GM23338 (cell line): ENCODE measurements around the gene MT1B. TPM values are rescaled to one million over a fixed set of nuclear protein-coding genes. Genes with fewer than 3 reads are reported as not detected.

Source experiments
- ATAC-seq: fragments of 200-7000 bp; cut with Tn5 transposase; 3 replicates; pipeline ENCODE4 v1.9.1; 2020
- DNase-seq: peaks from one replicate; pipeline ENCODE4 v3.0.0-alpha.2; 2015; ENCODE audit warnings: low spot score
- H2AFZ ChIP-seq: fragments of 200-600 bp; sonication (generic); 2 replicates; pipeline ENCODE4 v1.8.0; 2016; ENCODE audit warnings: antibody characterized with exemption, mild to moderate bottlenecking, moderate library complexity
- H3F3A ChIP-seq: fragments of 200-600 bp; sonication (generic); replicated peaks from 2 replicates; pipeline ENCODE4 v1.8.0; 2017; ENCODE audit warnings: antibody characterized with exemption, mixed run types, low read depth
- H3K27ac ChIP-seq: fragments of 200-600 bp; sonication (generic); 2 replicates; pipeline ENCODE4 v1.6.1; 2016; ENCODE audit warnings: low read depth
- H3K27me3 ChIP-seq: fragments of 200-600 bp; sonication (generic); 2 replicates; pipeline ENCODE4 v1.8.0; 2016; ENCODE audit warnings: mild to moderate bottlenecking, mixed run types, moderate library complexity; ENCODE audit not compliant: insufficient read depth
- H3K36me3 ChIP-seq: fragments of 200-600 bp; sonication (generic); 2 replicates; pipeline ENCODE4 v1.8.0; 2016; ENCODE audit warnings: mild to moderate bottlenecking; ENCODE audit not compliant: insufficient read depth
- H3K4me1 ChIP-seq: fragments of 200-600 bp; sonication (generic); 2 replicates; pipeline ENCODE4 v1.8.0; 2016; ENCODE audit warnings: mild to moderate bottlenecking, moderate library complexity; ENCODE audit not compliant: insufficient read depth
- H3K4me2 ChIP-seq: fragments of 200-600 bp; sonication (generic); 2 replicates; pipeline ENCODE4 v1.7.1; 2017; ENCODE audit warnings: mixed run types
- H3K4me3 ChIP-seq: fragments of 200-600 bp; sonication (generic); 2 replicates; pipeline ENCODE4 v1.6.1; 2016; ENCODE audit warnings: mixed run types
- H3K79me2 ChIP-seq: fragments of 200-600 bp; sonication (generic); replicated peaks from 2 replicates; pipeline ENCODE4 v1.8.0; 2017; ENCODE audit warnings: mild to moderate bottlenecking; ENCODE audit not compliant: insufficient read depth
- H3K9me2 ChIP-seq: fragments of 200-600 bp; sonication (generic); 2 replicates; pipeline ENCODE4 v1.8.0; 2017; ENCODE audit not compliant: insufficient read depth
- H4K20me1 ChIP-seq: fragments of 200-600 bp; sonication (generic); replicated peaks from 2 replicates; pipeline ENCODE4 v1.8.0; 2017; ENCODE audit warnings: mild to moderate bottlenecking; ENCODE audit not compliant: insufficient read depth
- H3K27ac Mint-ChIP-seq: 2 replicates; pipeline ENCODE4 v1.8.0; 2020; ENCODE audit warnings: inconsistent platforms, mild to moderate bottlenecking, moderate library complexity, mixed read lengths
- H3K27me3 Mint-ChIP-seq: 3 replicates; pipeline ENCODE4 v1.8.0; 2022; ENCODE audit warnings: low read depth, mild to moderate bottlenecking, moderate library complexity, mixed read lengths, inconsistent platforms; ENCODE audit not compliant: insufficient read depth, poor library complexity
- H3K36me3 Mint-ChIP-seq: 3 replicates; pipeline ENCODE4 v1.8.0; 2021; ENCODE audit warnings: low read depth, mild to moderate bottlenecking, inconsistent platforms, moderate library complexity, mixed read lengths
- H3K4me1 Mint-ChIP-seq: 3 replicates; pipeline ENCODE4 v1.8.0; 2020; ENCODE audit warnings: mild to moderate bottlenecking, inconsistent platforms, mixed read lengths
- H3K4me3 Mint-ChIP-seq: 3 replicates; pipeline ENCODE4 v1.8.0; 2021; ENCODE audit warnings: moderate library complexity, mild to moderate bottlenecking, inconsistent platforms, mixed read lengths
- H3K9me3 Mint-ChIP-seq: 3 replicates; pipeline ENCODE4 v1.8.0; 2020; ENCODE audit warnings: moderate library complexity, mild to moderate bottlenecking, inconsistent platforms, mixed read lengths
- CREB1 ChIP-seq: fragments of 250-450 bp; sonication (Bioruptor Pico); IDR thresholded peaks from 2 replicates; pipeline ENCODE4 v1.5.0; 2020; ENCODE audit warnings: low read depth, mild to moderate bottlenecking, moderate library complexity
- CTCF ChIP-seq, 2 experiments: fragments of 200-600 bp in 1 of 2; sonication (generic) in 1 of 2; conservative IDR thresholded peaks; 2 replicates each; pipeline versions ENCODE4 v1.5.1 to v1.6.1; 2016 to 2017; ENCODE audit warnings: antibody characterized with exemption in 2 of 2, low read depth in 2 of 2, mild to moderate bottlenecking in 2 of 2, moderate library complexity in 1 of 2
- ETS1 ChIP-seq: IDR thresholded peaks from 2 replicates; pipeline ENCODE4 v1.6.1; 2016; ENCODE audit warnings: antibody characterized with exemption
- EZH2 ChIP-seq: fragments of 200-600 bp; sonication (generic); IDR thresholded peaks from one replicate; pipeline ENCODE4 v1.8.0; 2017; ENCODE audit warnings: antibody characterized with exemption, mild to moderate bottlenecking, low read depth; ENCODE audit not compliant: unreplicated experiment
- EZH2phosphoT487 ChIP-seq: fragments of 200-600 bp; sonication (generic); IDR thresholded peaks from one replicate; pipeline ENCODE4 v1.8.1; 2018; ENCODE audit warnings: antibody characterized with exemption; ENCODE audit not compliant: unreplicated experiment
- JUNB ChIP-seq: IDR thresholded peaks from one replicate; pipeline ENCODE4 v1.6.1; 2016; ENCODE audit warnings: antibody characterized with exemption; ENCODE audit not compliant: unreplicated experiment
- NANOG ChIP-seq: IDR thresholded peaks from 2 replicates; pipeline ENCODE4 v1.6.1; 2016; ENCODE audit warnings: antibody characterized with exemption, borderline replicate concordance
- POLR2AphosphoS5 ChIP-seq: IDR thresholded peaks from 2 replicates; pipeline ENCODE4 v1.6.1; 2016; ENCODE audit warnings: antibody characterized with exemption, low read depth
- REST ChIP-seq: IDR thresholded peaks from one replicate; pipeline ENCODE4 v1.6.1; 2018; ENCODE audit warnings: antibody characterized with exemption; ENCODE audit not compliant: unreplicated experiment
- STAT1 ChIP-seq: IDR thresholded peaks from one replicate; pipeline ENCODE4 v1.6.1; 2016; ENCODE audit warnings: antibody characterized with exemption; ENCODE audit not compliant: unreplicated experiment
- ZNF114 ChIP-seq: fragments of 250-450 bp; sonication (Bioruptor Pico); IDR thresholded peaks from 2 replicates; pipeline ENCODE4 v1.5.0; 2020; ENCODE audit warnings: mild to moderate bottlenecking, moderate library complexity
- ZNF331 ChIP-seq: fragments of 250-450 bp; sonication (Bioruptor Pico); IDR thresholded peaks from 2 replicates; pipeline ENCODE4 v1.5.0; 2020; ENCODE audit warnings: low read depth, mild to moderate bottlenecking, moderate library complexity
- ZNF462 ChIP-seq: fragments of 250-450 bp; sonication (Bioruptor Pico); IDR thresholded peaks from 2 replicates; pipeline ENCODE4 v1.5.0; 2020; ENCODE audit warnings: mild to moderate bottlenecking, moderate library complexity
- polyA plus RNA-seq: library from polyadenylated mRNA; unstranded; fragments of >200 nt; fragmentation: Nextera tagmentation; extraction: Ambion mirVana; gene quantifications from 2 replicates; pipeline ENCODE4 v1.2.1, GENCODE V29; 2016
- total RNA-seq: library from RNA; depleted of rRNA; stranded (reverse); fragments of >200 nt; shearing (Covaris generic); gene quantifications from 2 replicates; pipeline ENCODE4 v1.2.3, GENCODE V29; 2014

The MT1B gene
- total and polyA plus RNA-seq, 2 experiments from 2014 or later = not detected

- H3K27ac Mint-ChIP-seq = no peak overlapping the region
- Histone ChIP-seq H3K27ac (no peak overlapping the region), H3K9me2 (no peaks in the 10 kb centered on the region; the same call in 1 of the 2 replicates), H3K36me3 (no peaks in the 10 kb centered on the region), H3K79me2 (no peaks in the 10 kb centered on the region), H2AFZ (no peak overlapping the region), H3K27me3 (peaks cover 99% of the 10 kb centered on the region), H3K4me1 (peaks cover 54% of the 10 kb centered on the region), H3K4me3 (no peak overlapping the region), H4K20me1 (0 out of 2 replicates have a peak, but pooled peaks cover 9% of the 10 kb centered on the region), H3F3A (0 out of 2 replicates have a peak, but pooled peaks cover 3% of the 10 kb centered on the region), H3K4me2 (peak overlapping the region; percentile 92; the same call in 1 of the 2 replicates)
- peaks cover 83% of the 10 kb centered on the region for H3K27me3 Mint-ChIP-seq
- H3K36me3 Mint-ChIP-seq = no peaks in the 10 kb centered on the region
- peak; percentile 26 for ATAC-seq
- peaks cover 8% of the 10 kb centered on the region; the same call in 1 of the 3 replicates for H3K9me3 Mint-ChIP-seq
- peak overlapping the region; percentile 83 for H3K4me3 Mint-ChIP-seq
- H3K4me1 Mint-ChIP-seq = peaks cover 46% of the 10 kb centered on the region
- TF ChIP-seq ZNF114 (no peak), ETS1 (no peak), REST (no peak), NANOG (no peak), ZNF331 (no peak), STAT1 (no peak), EZH2phosphoT487 (no peak), CREB1 (CRISPR knock-in tag) (no peak), EZH2 (no peak), POLR2AphosphoS5 (no peak), ZNF462 (CRISPR knock-in tag) (no peak), JUNB (no peak), CTCF (conservative IDR thresholded peaks at IDR 0.05; ENCODE audit: low read depth in 2 of 2) (no peak)
- DNase-seq = no peak
These were observed 33.5 kb upstream of the MT1B start for GRCh38 chr16:56618138-56618537.
